ENCODE data around the gene HEMGN.

Gene HEMGN

GRCh38 chr9:97938081-97938644, at the start of gene HEMGN:
TSS of gene HEMGN (minus strand) at chr9:97938172. CDS start at chr9:97938136, 36 bp downstream.
- H3K36me3 ChIP-seq, result no peaks in the 10 kb centered on the region
- H3K27me3 ChIP-seq (ENCODE audit: insufficient read depth, low read depth, severe bottlenecking), result no peaks in the 10 kb centered on the region
- H3K9me3 ChIP-seq (ENCODE audit: severe bottlenecking), result no peaks in the 10 kb centered on the region
- H3K4me3 ChIP-seq (ENCODE audit: low read depth, low read length), result no peak within 1 kb of the TSS
- no peak within 1 kb of the TSS for H3K27ac ChIP-seq
- DNase-seq, result no peak
- TF ChIP-seq CTCF (IDR thresholded peaks at IDR 0.05; ENCODE audit: low read depth, low read length), result no peak

GRCh38 chr9:97987487-97987886, 49.5 kb upstream of the HEMGN start:
- TF ChIP-seq CTCF (IDR thresholded peaks at IDR 0.05; ENCODE audit: low read depth, low read length), result no peak
- no peak for DNase-seq
- peaks cover 5% of the 10 kb centered on the region for H3K9me3 ChIP-seq (ENCODE audit: severe bottlenecking)
- H3K4me3 ChIP-seq (ENCODE audit: low read depth, low read length), result no peak overlapping the region
- no peaks in the 10 kb centered on the region for H3K27me3 ChIP-seq (ENCODE audit: insufficient read depth, low read depth, severe bottlenecking)
- no peak overlapping the region for H3K27ac ChIP-seq
- peaks cover 22% of the 10 kb centered on the region for H3K36me3 ChIP-seq

GRCh38 chr9:97985058-97985861, 47.3 kb upstream of the HEMGN start:
- Histone ChIP-seq H3K27me3 (ENCODE audit: insufficient read depth, low read depth, severe bottlenecking) (no peaks in the 10 kb centered on the region), H3K36me3 (peaks cover 17% of the 10 kb centered on the region), H3K4me3 (ENCODE audit: low read depth, low read length) (peak overlapping the region; percentile 88), H3K27ac (peak overlapping the region; percentile 100), H3K9me3 (ENCODE audit: severe bottlenecking) (peaks cover 5% of the 10 kb centered on the region)
- no peak for TF ChIP-seq CTCF (IDR thresholded peaks at IDR 0.05; ENCODE audit: low read depth, low read length)
- peak; percentile 53 for DNase-seq

GRCh38 chr9:97984188-97985057, 46.5 kb upstream of the HEMGN start:
- H3K36me3 ChIP-seq, result peaks cover 17% of the 10 kb centered on the region
- peaks cover 5% of the 10 kb centered on the region for H3K9me3 ChIP-seq (ENCODE audit: severe bottlenecking)
- no peak for TF ChIP-seq CTCF (IDR thresholded peaks at IDR 0.05; ENCODE audit: low read depth, low read length)
- H3K4me3 ChIP-seq (ENCODE audit: low read depth, low read length), result peak overlapping the region; percentile 88
- no peaks in the 10 kb centered on the region for H3K27me3 ChIP-seq (ENCODE audit: insufficient read depth, low read depth, severe bottlenecking)
- peak overlapping the region; percentile 100 for H3K27ac ChIP-seq
- peak; percentile 86 for DNase-seq

GRCh38 chr9:97983589-97984187, 45.7 kb upstream of the HEMGN start:
- Histone ChIP-seq H3K36me3 (peaks cover 17% of the 10 kb centered on the region), H3K27ac (peak overlapping the region; percentile 100), H3K27me3 (ENCODE audit: insufficient read depth, low read depth, severe bottlenecking) (no peaks in the 10 kb centered on the region), H3K4me3 (ENCODE audit: low read depth, low read length) (peak overlapping the region; percentile 88), H3K9me3 (ENCODE audit: severe bottlenecking) (peaks cover 5% of the 10 kb centered on the region)
- no peak for TF ChIP-seq CTCF (IDR thresholded peaks at IDR 0.05; ENCODE audit: low read depth, low read length)
- peak; percentile 68 for DNase-seq

All from WERI-Rb-1 (cell line).